GM12878 (cell line): ENCODE measurements around the gene CACNG8.

Source experiments
- BHLHE40 ChIP-seq, 2 experiments: fragments of 450-650 bp in 1 of 2; IDR thresholded peaks; 2 replicates each; pipeline ENCODE4 v1.6.1; 2011 to 2017; ENCODE audit warnings: low read depth in 2 of 2, borderline replicate concordance in 1 of 2, improper control_type of control experiment in 1 of 2, low read length in 1 of 2, mild to moderate bottlenecking in 1 of 2
- BRCA1 ChIP-seq: IDR thresholded peaks from 2 replicates; pipeline ENCODE4 v1.6.1; 2011; ENCODE audit warnings: low read depth, low read length, improper control_type of control experiment
- E2F8 ChIP-seq: fragments of 450-650 bp; IDR thresholded peaks from 2 replicates; pipeline ENCODE4 v1.6.1; 2018; ENCODE audit warnings: mild to moderate bottlenecking, low read depth, moderate library complexity; ENCODE audit not compliant: partially characterized antibody
- EP300 ChIP-seq, 2 experiments: fragments of 150-350 bp in 1 of 2; IDR thresholded peaks; 2 replicates each; pipeline ENCODE4 v1.6.1; 2011 to 2012; ENCODE audit warnings: low read depth in 2 of 2, low read length in 2 of 2, borderline replicate concordance in 1 of 2, improper control_type of control experiment in 1 of 2, inconsistent platforms in 1 of 2; ENCODE audit not compliant: control insufficient read depth in 1 of 2
- JUNB ChIP-seq: IDR thresholded peaks from 2 replicates; pipeline ENCODE4 v1.6.1; 2016; ENCODE audit warnings: antibody characterized with exemption, mild to moderate bottlenecking
- MXI1 ChIP-seq: fragments of 150-350 bp; IDR thresholded peaks from 2 replicates; pipeline ENCODE4 v1.6.1; 2011; ENCODE audit warnings: low read depth, mild to moderate bottlenecking, inconsistent platforms, low read length, improper control_type of control experiment
- POLR2A ChIP-seq: IDR thresholded peaks from 2 replicates; pipeline ENCODE4 v1.6.1; 2011; ENCODE audit warnings: low read depth, mild to moderate bottlenecking, low read length
- STAT3 ChIP-seq: IDR thresholded peaks from 2 replicates; pipeline ENCODE4 v1.6.1; 2011; ENCODE audit warnings: low read depth, low read length, improper control_type of control experiment
- TF ChIP-seq, protein P1 (sequence below), 3 experiments: IDR thresholded peaks in 2 of 3; conservative IDR thresholded peaks in 1 of 3; 2 replicates each; pipeline ENCODE4 v1.5.1; 2011; ENCODE audit warnings: low read depth in 3 of 3, low read length in 3 of 3, mild to moderate bottlenecking in 3 of 3, control low read depth in 2 of 3, moderate library complexity in 2 of 3, inconsistent platforms in 1 of 3, mixed read lengths in 1 of 3; ENCODE audit not compliant: control insufficient read depth in 2 of 3, insufficient read depth in 1 of 3; ENCODE audit errors: extremely low read depth in 1 of 3
- TF ChIP-seq, protein P2 (sequence below): fragments of 450-650 bp; IDR thresholded peaks from 2 replicates; pipeline ENCODE4 v1.6.1; 2016; ENCODE audit warnings: mild to moderate bottlenecking

- TF ChIP-seq POLR2A (no peak), BRCA1 (no peak), E2F8 (no peak), EP300 (IDR thresholded peaks at IDR 0.05; ENCODE audit: borderline replicate concordance in 1 of 2, control insufficient read depth in 1 of 2, low read depth in 2 of 2, low read length in 2 of 2) (no peak), STAT3 (no peak), BHLHE40 (IDR thresholded peaks at IDR 0.05; ENCODE audit: borderline replicate concordance in 1 of 2, low read depth in 2 of 2, low read length in 1 of 2) (no peak), JUNB (no peak), MXI1 (no peak)
- TF ChIP-seq, protein P1, sequence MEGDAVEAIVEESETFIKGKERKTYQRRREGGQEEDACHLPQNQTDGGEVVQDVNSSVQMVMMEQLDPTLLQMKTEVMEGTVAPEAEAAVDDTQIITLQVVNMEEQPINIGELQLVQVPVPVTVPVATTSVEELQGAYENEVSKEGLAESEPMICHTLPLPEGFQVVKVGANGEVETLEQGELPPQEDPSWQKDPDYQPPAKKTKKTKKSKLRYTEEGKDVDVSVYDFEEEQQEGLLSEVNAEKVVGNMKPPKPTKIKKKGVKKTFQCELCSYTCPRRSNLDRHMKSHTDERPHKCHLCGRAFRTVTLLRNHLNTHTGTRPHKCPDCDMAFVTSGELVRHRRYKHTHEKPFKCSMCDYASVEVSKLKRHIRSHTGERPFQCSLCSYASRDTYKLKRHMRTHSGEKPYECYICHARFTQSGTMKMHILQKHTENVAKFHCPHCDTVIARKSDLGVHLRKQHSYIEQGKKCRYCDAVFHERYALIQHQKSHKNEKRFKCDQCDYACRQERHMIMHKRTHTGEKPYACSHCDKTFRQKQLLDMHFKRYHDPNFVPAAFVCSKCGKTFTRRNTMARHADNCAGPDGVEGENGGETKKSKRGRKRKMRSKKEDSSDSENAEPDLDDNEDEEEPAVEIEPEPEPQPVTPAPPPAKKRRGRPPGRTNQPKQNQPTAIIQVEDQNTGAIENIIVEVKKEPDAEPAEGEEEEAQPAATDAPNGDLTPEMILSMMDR (IDR thresholded peaks at IDR 0.05 in 2 of 3, conservative IDR thresholded peaks at IDR 0.05 in 1 of 3; ENCODE audit: control insufficient read depth in 2 of 3, extremely low read depth in 1 of 3, insufficient read depth in 1 of 3, low read depth in 3 of 3, low read length in 3 of 3), result no peak
- TF ChIP-seq, protein P2, sequence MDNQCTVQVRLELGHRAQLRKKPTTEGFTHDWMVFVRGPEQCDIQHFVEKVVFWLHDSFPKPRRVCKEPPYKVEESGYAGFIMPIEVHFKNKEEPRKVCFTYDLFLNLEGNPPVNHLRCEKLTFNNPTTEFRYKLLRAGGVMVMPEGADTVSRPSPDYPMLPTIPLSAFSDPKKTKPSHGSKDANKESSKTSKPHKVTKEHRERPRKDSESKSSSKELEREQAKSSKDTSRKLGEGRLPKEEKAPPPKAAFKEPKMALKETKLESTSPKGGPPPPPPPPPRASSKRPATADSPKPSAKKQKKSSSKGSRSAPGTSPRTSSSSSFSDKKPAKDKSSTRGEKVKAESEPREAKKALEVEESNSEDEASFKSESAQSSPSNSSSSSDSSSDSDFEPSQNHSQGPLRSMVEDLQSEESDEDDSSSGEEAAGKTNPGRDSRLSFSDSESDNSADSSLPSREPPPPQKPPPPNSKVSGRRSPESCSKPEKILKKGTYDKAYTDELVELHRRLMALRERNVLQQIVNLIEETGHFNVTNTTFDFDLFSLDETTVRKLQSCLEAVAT, result no peak
These were observed 15.4 kb downstream of the CACNG8 start for GRCh38 chr19:53977991-53978731.
